HepG2 (cell line): ENCODE measurements around the gene C7orf57. TPM values are rescaled to one million over a fixed set of nuclear protein-coding genes. Genes with fewer than 3 reads are reported as not detected.

ENCODE experiments used
- ATAC-seq: fragments of 200-7000 bp; cut with Tn5 transposase; 3 replicates; pipeline ENCODE4 v1.9.1; 2020; ENCODE audit warnings: mild to moderate bottlenecking, moderate library complexity
- BruUV-seq: library from RNA; stranded (reverse); fragments of 400-500 nt; replicated peaks from 2 replicates; lab custom pipeline; 2021; lab: Mats Ljungman, UMichigan
- CTCF ChIA-PET: fragments of 300-600 bp; formaldehyde crosslinking; extraction: SDS; loops from one replicate; lab custom pipeline; 2021; ENCODE audit warnings: low total read pairs, inconsistent platforms, low intra/inter-chr PET ratio; lab: Yijun Ruan, JAX
- POLR2A ChIA-PET: fragments of 350-600 bp; sonication (Branson Sonifier 250); formaldehyde crosslinking; loops from one replicate; lab custom pipeline; 2020; ENCODE audit warnings: antibody characterized with exemption, inconsistent platforms; lab: Yijun Ruan, JAX
- DNase-seq: peaks from one replicate; pipeline ENCODE4 v3.0.0-alpha.2; 2015; ENCODE audit warnings: low spot score
- FAIRE-seq: peaks from 3 replicates; lab custom pipeline; 2011; peaks lifted over from hg19 to GRCh38; lab: Jason Lieb, UNC
- H2AFZ ChIP-seq: one replicate; pipeline ENCODE4 v1.6.1; 2011; ENCODE audit warnings: low read length, inconsistent platforms
- H3K27ac ChIP-seq: fragments of 300-600 bp; 3 replicates; pipeline ENCODE4 v1.8.0; 2011; ENCODE audit warnings: mixed run types, mild to moderate bottlenecking, mixed read lengths, low read length, inconsistent platforms; ENCODE audit not compliant: insufficient read depth; ENCODE audit errors: extremely low read length
- H3K27me3 ChIP-seq, 2 experiments: fragments of 200-600 bp in 1 of 2; 2 replicates in 1 of 2; 3 replicates in 1 of 2; pipeline versions ENCODE4 v1.6.0 to v1.8.0; 2011; ENCODE audit warnings: low read length in 2 of 2, mild to moderate bottlenecking in 2 of 2, moderate library complexity in 2 of 2, inconsistent platforms in 1 of 2; ENCODE audit not compliant: insufficient read depth in 2 of 2, control insufficient read depth in 1 of 2
- H3K36me3 ChIP-seq, 2 experiments: fragments of 200-600 bp in 1 of 2; replicated peaks in 1 of 2; 2 replicates in 1 of 2; 3 replicates in 1 of 2; pipeline versions ENCODE4 v1.5.1 to v1.8.0; 2011; ENCODE audit warnings: low read length in 2 of 2, inconsistent platforms in 1 of 2; ENCODE audit not compliant: insufficient read depth in 2 of 2, control insufficient read depth in 1 of 2
- H3K4me1 ChIP-seq: 2 replicates; pipeline ENCODE4 v1.5.1; 2012; ENCODE audit warnings: low read length, inconsistent platforms; ENCODE audit not compliant: insufficient read depth
- H3K4me2 ChIP-seq: 2 replicates; pipeline ENCODE4 v1.6.0; 2011; ENCODE audit warnings: low read depth, low read length, inconsistent platforms
- H3K4me3 ChIP-seq, 3 experiments: fragments of 200-600 bp in 1 of 3; sonication (generic), shearing (Covaris generic) in 1 of 3; replicated peaks in 1 of 3; 2 replicates each; pipeline ENCODE4 v1.5.1; 2011 to 2016; ENCODE audit warnings: low read length in 3 of 3, inconsistent platforms in 2 of 3, low read depth in 2 of 3, mild to moderate bottlenecking in 2 of 3, control low read depth in 1 of 3, mixed read lengths in 1 of 3; ENCODE audit not compliant: insufficient read depth in 1 of 3
- H3K79me2 ChIP-seq: one replicate; pipeline ENCODE4 v1.6.1; 2011; ENCODE audit warnings: low read length, inconsistent platforms; ENCODE audit not compliant: insufficient read depth
- H3K9ac ChIP-seq: 2 replicates; pipeline ENCODE4 v1.6.0; 2011; ENCODE audit warnings: mild to moderate bottlenecking, low read depth, low read length, inconsistent platforms; ENCODE audit not compliant: insufficient read depth
- H3K9me3 ChIP-seq: 2 replicates; pipeline ENCODE4 v1.5.1; 2012; ENCODE audit warnings: mild to moderate bottlenecking, low read length
- H4K20me1 ChIP-seq: 2 replicates; pipeline ENCODE4 v1.6.0; 2011; ENCODE audit warnings: inconsistent platforms, mild to moderate bottlenecking, low read length, moderate library complexity; ENCODE audit not compliant: insufficient read depth
- CENPX ChIP-seq: sonication (generic); formaldehyde crosslinking; IDR thresholded peaks from 2 replicates; pipeline ENCODE4 v1.9.0; 2021; ENCODE audit warnings: mild to moderate bottlenecking, missing genetic modification reagents, moderate library complexity
- JUND ChIP-seq: sonication (generic); formaldehyde crosslinking; IDR thresholded peaks from 2 replicates; pipeline ENCODE4 v1.8.0; 2022; ENCODE audit warnings: mild to moderate bottlenecking, missing genetic modification reagents
- MLLT10 ChIP-seq: sonication (generic); formaldehyde crosslinking; IDR thresholded peaks from 2 replicates; pipeline ENCODE4 v1.4.0; 2020; ENCODE audit warnings: missing genetic modification reagents
- MLX ChIP-seq: IDR thresholded peaks from 2 replicates; pipeline ENCODE4 v1.6.1; 2016
- MTA1 ChIP-seq: sonication (generic); formaldehyde crosslinking; IDR thresholded peaks from 2 replicates; pipeline ENCODE4 v1.4.0; 2020; ENCODE audit warnings: missing genetic modification reagents, mild to moderate bottlenecking, borderline replicate concordance
- NCOA5 ChIP-seq: sonication (generic); formaldehyde crosslinking; IDR thresholded peaks from 2 replicates; pipeline ENCODE4 v1.4.0; 2020; ENCODE audit warnings: missing genetic modification reagents
- SMAD3 ChIP-seq: sonication (generic); formaldehyde crosslinking; IDR thresholded peaks from 2 replicates; pipeline ENCODE4 v1.4.0; 2020; ENCODE audit warnings: missing genetic modification reagents
- TAF1 ChIP-seq: sonication (generic); formaldehyde crosslinking; IDR thresholded peaks from 2 replicates; pipeline ENCODE4 v1.4.0; 2020; ENCODE audit warnings: missing genetic modification reagents
- ZNF160 ChIP-seq: sonication (generic); formaldehyde crosslinking; IDR thresholded peaks from 2 replicates; pipeline ENCODE4 v1.8.0; 2022; ENCODE audit warnings: mild to moderate bottlenecking, inconsistent platforms, missing genetic modification reagents
- ZNF850 ChIP-seq: sonication (generic); formaldehyde crosslinking; conservative IDR thresholded peaks from 2 replicates; pipeline ENCODE4 v1.9.0; 2021; ENCODE audit warnings: mild to moderate bottlenecking, missing genetic modification reagents
- WGBS: methylation state at CpG from one replicate; pipeline ENCODE4 v1.1.6; 2017; ENCODE audit warnings: low lambda C conversion rate; 5-methylcytosine and 5-hydroxymethylcytosine counted together
- in situ Hi-C: cut with HindIII; loops from 2 replicates; pipeline ENCODE4 v1.10.0; 2017; ENCODE audit warnings: low pct_unique_long_range_greater_than_20kb; ENCODE audit not compliant: extremely low pct_ligation_motif_present
- intact Hi-C: fragments of 100-400 bp; cut with micrococcal nuclease; formaldehyde crosslinking; loops from one replicate; pipeline ENCODE4 v1.10.0; 2022; ENCODE audit not compliant: unreplicated experiment
- polyA plus RNA-seq, 8 experiments: library from polyadenylated mRNA; depleted of rRNA in 3 of 8; stranded (reverse) in 7 of 8; unstranded in 1 of 8; fragments of >200 nt; fragmentation: Illumina TruSeq in 4 of 8; extraction: Trizol in 4 of 8; gene quantifications; 2 replicates each; pipeline versions ENCODE4 v1.2.1 to v1.2.3, GENCODE V29; 2011 to 2016; ENCODE audit warnings: low read depth in 4 of 8, missing spikeins in 1 of 8, mixed read lengths in 1 of 8; ENCODE audit not compliant: insufficient read depth in 1 of 8
- total RNA-seq, 5 experiments: library from RNA; depleted of rRNA; stranded (reverse); fragments of >200 nt; fragmentation: Illumina TruSeq; extraction: Trizol; gene quantifications; 2 replicates each; pipeline ENCODE4 v1.2.3, GENCODE V29; 2016; ENCODE audit warnings: low read depth in 1 of 5
- TF ChIP-seq, protein P1 (sequence below), 2 experiments: IDR thresholded peaks; 2 replicates each; pipeline ENCODE4 v1.6.1; 2011 to 2012; ENCODE audit warnings: low read length in 2 of 2, borderline replicate concordance in 1 of 2, low read depth in 1 of 2, mild to moderate bottlenecking in 1 of 2, moderate library complexity in 1 of 2
- TF ChIP-seq, protein P2 (sequence below): IDR thresholded peaks from 2 replicates; pipeline ENCODE4 v1.6.1; 2016; ENCODE audit warnings: missing compliant biosample characterization, missing genetic modification reagents, borderline replicate concordance
- TF ChIP-seq, protein P3 (sequence below): sonication (generic); formaldehyde crosslinking; IDR thresholded peaks from 2 replicates; pipeline ENCODE4 v1.5.1; 2020; ENCODE audit warnings: missing genetic modification reagents, mild to moderate bottlenecking, borderline replicate concordance

C7orf57 gene
- total and polyA plus RNA-seq, 2 of the 13 experiments (the other 11 are each of a cell fraction or from before 2014, with no cell fraction given), result not detected

GRCh38 chr7:48096273-48096672, 60.9 kb downstream of the C7orf57 start (continued):
- no peak for TF ChIP-seq TAF1 (CRISPR knock-in tag)

DNA sequence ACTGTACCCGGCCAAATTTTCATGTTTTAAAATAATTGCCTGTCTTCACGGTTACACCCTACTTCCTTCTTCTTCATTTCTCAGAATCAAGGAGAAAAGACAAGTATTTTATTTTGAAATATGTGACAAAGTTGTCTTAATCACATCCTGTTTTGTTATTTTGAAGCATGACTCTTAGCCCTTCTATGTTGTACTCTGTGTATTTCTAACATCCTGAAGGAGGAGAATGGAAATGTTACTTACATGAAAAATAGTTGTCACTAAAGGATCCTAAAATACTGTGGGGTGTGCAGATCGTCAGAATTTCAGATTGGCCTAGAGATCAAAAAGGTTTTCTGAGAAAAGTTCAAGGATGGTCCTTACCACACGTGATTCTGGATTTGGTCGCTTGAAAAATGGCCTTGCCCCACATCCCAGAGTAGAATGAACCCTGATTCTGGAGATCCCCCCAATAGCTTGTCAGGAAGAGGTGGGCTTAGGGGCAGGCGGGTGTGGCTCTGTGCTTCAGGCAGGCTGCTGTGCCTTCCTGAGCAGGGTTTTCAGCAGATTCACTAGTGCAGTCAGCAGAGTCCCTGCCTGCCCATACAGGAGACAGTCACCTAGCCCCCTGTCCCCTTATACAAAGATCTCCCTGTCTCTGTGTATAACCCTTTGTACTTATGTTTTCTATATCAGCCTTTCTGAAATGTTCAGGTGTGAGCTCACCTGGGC, 62.3 kb downstream of the C7orf57 start:
- DNase-seq, result no peak
- in situ Hi-C loops, result no loop called here
- POLR2A ChIA-PET, result no interaction called here

More for the DNA sequence above, 62.3 kb downstream of the C7orf57 start:
- H2AFZ ChIP-seq, result no peak overlapping the region
- 0 out of 2 replicates have a peak, but pooled peaks cover 10% of the 10 kb centered on the region for H3K4me1 ChIP-seq
- H3K9ac ChIP-seq, result no peak overlapping the region
- 89% methylated on average over 5 of the region's 6 CpGs for WGBS
- FAIRE-seq, result no peak
- no peaks in the 10 kb centered on the region for H3K9me3 ChIP-seq
- H3K79me2 ChIP-seq, result no peaks in the 10 kb centered on the region
- H3K27me3 ChIP-seq, result no peaks in the 10 kb centered on the region
- no peak for TF ChIP-seq MLLT10 (CRISPR knock-in tag)
- no peak for TF ChIP-seq SMAD3 (CRISPR knock-in tag)
- TF ChIP-seq, protein P1, sequence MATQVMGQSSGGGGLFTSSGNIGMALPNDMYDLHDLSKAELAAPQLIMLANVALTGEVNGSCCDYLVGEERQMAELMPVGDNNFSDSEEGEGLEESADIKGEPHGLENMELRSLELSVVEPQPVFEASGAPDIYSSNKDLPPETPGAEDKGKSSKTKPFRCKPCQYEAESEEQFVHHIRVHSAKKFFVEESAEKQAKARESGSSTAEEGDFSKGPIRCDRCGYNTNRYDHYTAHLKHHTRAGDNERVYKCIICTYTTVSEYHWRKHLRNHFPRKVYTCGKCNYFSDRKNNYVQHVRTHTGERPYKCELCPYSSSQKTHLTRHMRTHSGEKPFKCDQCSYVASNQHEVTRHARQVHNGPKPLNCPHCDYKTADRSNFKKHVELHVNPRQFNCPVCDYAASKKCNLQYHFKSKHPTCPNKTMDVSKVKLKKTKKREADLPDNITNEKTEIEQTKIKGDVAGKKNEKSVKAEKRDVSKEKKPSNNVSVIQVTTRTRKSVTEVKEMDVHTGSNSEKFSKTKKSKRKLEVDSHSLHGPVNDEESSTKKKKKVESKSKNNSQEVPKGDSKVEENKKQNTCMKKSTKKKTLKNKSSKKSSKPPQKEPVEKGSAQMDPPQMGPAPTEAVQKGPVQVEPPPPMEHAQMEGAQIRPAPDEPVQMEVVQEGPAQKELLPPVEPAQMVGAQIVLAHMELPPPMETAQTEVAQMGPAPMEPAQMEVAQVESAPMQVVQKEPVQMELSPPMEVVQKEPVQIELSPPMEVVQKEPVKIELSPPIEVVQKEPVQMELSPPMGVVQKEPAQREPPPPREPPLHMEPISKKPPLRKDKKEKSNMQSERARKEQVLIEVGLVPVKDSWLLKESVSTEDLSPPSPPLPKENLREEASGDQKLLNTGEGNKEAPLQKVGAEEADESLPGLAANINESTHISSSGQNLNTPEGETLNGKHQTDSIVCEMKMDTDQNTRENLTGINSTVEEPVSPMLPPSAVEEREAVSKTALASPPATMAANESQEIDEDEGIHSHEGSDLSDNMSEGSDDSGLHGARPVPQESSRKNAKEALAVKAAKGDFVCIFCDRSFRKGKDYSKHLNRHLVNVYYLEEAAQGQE (IDR thresholded peaks at IDR 0.05; ENCODE audit: borderline replicate concordance in 1 of 2, low read depth in 1 of 2, low read length in 2 of 2), result no peak
- TF ChIP-seq MLX (CRISPR knock-in tag), result no peak
- no peak for TF ChIP-seq MTA1 (CRISPR knock-in tag)
- no peak for TF ChIP-seq NCOA5 (CRISPR knock-in tag)
- TF ChIP-seq ZNF160 (CRISPR knock-in tag), result no peak
- TF ChIP-seq ZNF850, result no peak
- no peak for TF ChIP-seq CENPX (CRISPR knock-in tag)
- TF ChIP-seq, protein P2, sequence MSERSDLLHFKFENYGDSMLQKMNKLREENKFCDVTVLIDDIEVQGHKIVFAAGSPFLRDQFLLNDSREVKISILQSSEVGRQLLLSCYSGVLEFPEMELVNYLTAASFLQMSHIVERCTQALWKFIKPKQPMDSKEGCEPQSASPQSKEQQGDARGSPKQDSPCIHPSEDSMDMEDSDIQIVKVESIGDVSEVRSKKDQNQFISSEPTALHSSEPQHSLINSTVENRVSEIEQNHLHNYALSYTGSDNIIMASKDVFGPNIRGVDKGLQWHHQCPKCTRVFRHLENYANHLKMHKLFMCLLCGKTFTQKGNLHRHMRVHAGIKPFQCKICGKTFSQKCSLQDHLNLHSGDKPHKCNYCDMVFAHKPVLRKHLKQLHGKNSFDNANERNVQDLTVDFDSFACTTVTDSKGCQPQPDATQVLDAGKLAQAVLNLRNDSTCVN (CRISPR knock-in tag), result no peak
- TF ChIP-seq, protein P3, sequence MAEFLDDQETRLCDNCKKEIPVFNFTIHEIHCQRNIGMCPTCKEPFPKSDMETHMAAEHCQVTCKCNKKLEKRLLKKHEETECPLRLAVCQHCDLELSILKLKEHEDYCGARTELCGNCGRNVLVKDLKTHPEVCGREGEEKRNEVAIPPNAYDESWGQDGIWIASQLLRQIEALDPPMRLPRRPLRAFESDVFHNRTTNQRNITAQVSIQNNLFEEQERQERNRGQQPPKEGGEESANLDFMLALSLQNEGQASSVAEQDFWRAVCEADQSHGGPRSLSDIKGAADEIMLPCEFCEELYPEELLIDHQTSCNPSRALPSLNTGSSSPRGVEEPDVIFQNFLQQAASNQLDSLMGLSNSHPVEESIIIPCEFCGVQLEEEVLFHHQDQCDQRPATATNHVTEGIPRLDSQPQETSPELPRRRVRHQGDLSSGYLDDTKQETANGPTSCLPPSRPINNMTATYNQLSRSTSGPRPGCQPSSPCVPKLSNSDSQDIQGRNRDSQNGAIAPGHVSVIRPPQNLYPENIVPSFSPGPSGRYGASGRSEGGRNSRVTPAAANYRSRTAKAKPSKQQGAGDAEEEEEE, result no peak
- no peak for TF ChIP-seq JUND
- TF ChIP-seq, all 625 proteins: peak for 0
- BruUV-seq, result no TSS peak
- intact Hi-C loops, result no loop called here
- H3K27ac ChIP-seq, result no peak overlapping the region
- no peak overlapping the region for H3K4me3 ChIP-seq
- no peak for ATAC-seq
- CTCF ChIA-PET, result no interaction called here
- peaks cover 7 to 14% of the 10 kb centered on the region in 2 experiments; a peak in 4 of 5 replicates for H3K36me3 ChIP-seq
- no peaks in the 10 kb centered on the region for H4K20me1 ChIP-seq
- no peak overlapping the region for H3K4me2 ChIP-seq
